Subcutaneous abdominal adipose tissue (tissue), 5 donors: ENCODE measurements around the gene REXO5.

ENCODE experiments used
- H3K27ac ChIP-seq: one replicate; pipeline ENCODE4 v1.7.0; 2013; ENCODE audit warnings: low read depth, mild to moderate bottlenecking, inconsistent platforms, low read length, moderate library complexity
- H3K27me3 ChIP-seq, 5 donors: one replicate each; pipeline ENCODE4 v1.7.0; 2013; ENCODE audit warnings: low read length in 5 of 5, inconsistent platforms in 1 of 5; ENCODE audit not compliant: control insufficient read depth in 5 of 5, insufficient read depth in 4 of 5
- H3K36me3 ChIP-seq, 5 donors: one replicate each; pipeline ENCODE4 v1.7.0; 2013; ENCODE audit warnings: low read length in 5 of 5; ENCODE audit not compliant: control insufficient read depth in 5 of 5, insufficient read depth in 5 of 5
- H3K4me1 ChIP-seq, 5 donors: one replicate each; pipeline ENCODE4 v1.7.0; 2013; ENCODE audit warnings: low read length in 5 of 5, mild to moderate bottlenecking in 3 of 5, moderate library complexity in 1 of 5; ENCODE audit not compliant: control insufficient read depth in 5 of 5, insufficient read depth in 5 of 5
- H3K4me3 ChIP-seq, 5 donors: one replicate each; pipeline ENCODE4 v1.7.0; 2013; ENCODE audit warnings: low read length in 5 of 5, low read depth in 1 of 5
- H3K9ac ChIP-seq, 5 donors: one replicate each; pipeline ENCODE4 v1.7.0; 2013; ENCODE audit warnings: low read length in 5 of 5, mild to moderate bottlenecking in 4 of 5, moderate library complexity in 3 of 5
- H3K9me3 ChIP-seq, 5 donors: one replicate each; pipeline ENCODE4 v1.7.0; 2013; ENCODE audit warnings: low read length in 5 of 5; ENCODE audit not compliant: control insufficient read depth in 5 of 5
- donor health status: healthy.
- donor health status: healthy.
- donor health status: healthy.
- donor health status: healthy.
- donor health status: healthy.

REXO5 gene

GRCh38 chr16:20767577-20767976 is 38.8 kb upstream of the REXO5 start:
- Histone ChIP-seq H3K36me3 (no peaks in the 10 kb centered on the region), H3K27me3 (no peaks in the 10 kb centered on the region), H3K4me1 (peaks cover 0 to 3% (median 3%) of the 10 kb centered on the region in 5 donors), H3K9ac (no peak overlapping the region), H3K27ac (no peak overlapping the region), H3K9me3 (no peaks in the 10 kb centered on the region), H3K4me3 (no peak overlapping the region)

GRCh38 chr16:20768121-20768520 is 38.2 kb upstream of the REXO5 start:
- Histone ChIP-seq H3K27me3 (no peaks in the 10 kb centered on the region), H3K4me1 (peaks cover 0 to 3% (median 2%) of the 10 kb centered on the region in 5 donors), H3K4me3 (no peak overlapping the region), H3K36me3 (no peaks in the 10 kb centered on the region), H3K27ac (no peak overlapping the region), H3K9me3 (no peaks in the 10 kb centered on the region), H3K9ac (no peak overlapping the region)

DNA sequence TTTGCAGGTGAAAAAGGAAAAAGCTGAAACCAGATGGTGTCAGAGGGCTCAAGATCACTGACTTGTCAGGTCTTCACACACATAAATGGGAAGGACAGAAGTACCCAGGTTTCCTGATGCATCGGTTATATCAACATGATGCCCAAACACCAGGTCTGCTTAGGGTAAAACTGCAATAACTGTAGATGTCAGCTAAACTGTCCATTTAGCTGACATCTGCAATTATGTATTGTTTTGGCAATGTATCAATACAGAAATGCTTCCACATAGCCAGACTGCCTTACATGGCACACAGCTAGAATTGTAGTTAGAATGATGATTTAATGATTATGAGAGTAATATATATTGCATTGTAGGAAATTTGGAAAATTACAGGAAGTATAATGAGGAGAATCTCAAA is 37.5 kb upstream of the REXO5 start:
- H3K27me3 ChIP-seq, result no peaks in the 10 kb centered on the region
- no peak overlapping the region for H3K27ac ChIP-seq
- no peaks in the 10 kb centered on the region for H3K36me3 ChIP-seq
- peaks cover 0 to 3% (median 0%) of the 10 kb centered on the region in 5 donors for H3K4me1 ChIP-seq
- H3K9ac ChIP-seq, result no peak overlapping the region
- H3K4me3 ChIP-seq, result no peak overlapping the region
- no peaks in the 10 kb centered on the region for H3K9me3 ChIP-seq

DNA sequence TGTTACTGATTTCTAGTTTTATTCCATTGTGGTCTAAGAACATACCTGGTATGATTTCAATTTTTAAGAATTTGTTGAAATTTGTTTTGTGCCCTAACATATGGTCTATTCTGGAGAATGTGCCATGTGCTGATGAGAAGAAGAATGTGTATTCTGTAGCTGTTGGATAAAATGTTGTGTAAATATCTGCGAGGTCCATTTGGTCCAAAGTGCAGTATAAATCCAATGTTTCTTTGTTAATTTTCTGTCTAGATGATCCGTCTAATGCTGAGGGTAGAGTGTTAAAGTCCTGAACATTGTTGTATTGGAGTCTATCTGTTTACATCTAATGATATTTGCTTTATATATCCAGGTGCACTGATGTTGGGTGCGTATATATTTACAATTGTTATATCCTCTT is 32.6 kb upstream of the REXO5 start:
- H3K9me3 ChIP-seq, result no peaks in the 10 kb centered on the region
- no peak overlapping the region for H3K27ac ChIP-seq
- no peaks in the 10 kb centered on the region for H3K27me3 ChIP-seq
- H3K4me3 ChIP-seq, result no peak overlapping the region
- no peaks in the 10 kb centered on the region for H3K4me1 ChIP-seq
- no peak overlapping the region for H3K9ac ChIP-seq
- H3K36me3 ChIP-seq, result peaks cover 0 to 5% (median 0%) of the 10 kb centered on the region in 5 donors

DNA sequence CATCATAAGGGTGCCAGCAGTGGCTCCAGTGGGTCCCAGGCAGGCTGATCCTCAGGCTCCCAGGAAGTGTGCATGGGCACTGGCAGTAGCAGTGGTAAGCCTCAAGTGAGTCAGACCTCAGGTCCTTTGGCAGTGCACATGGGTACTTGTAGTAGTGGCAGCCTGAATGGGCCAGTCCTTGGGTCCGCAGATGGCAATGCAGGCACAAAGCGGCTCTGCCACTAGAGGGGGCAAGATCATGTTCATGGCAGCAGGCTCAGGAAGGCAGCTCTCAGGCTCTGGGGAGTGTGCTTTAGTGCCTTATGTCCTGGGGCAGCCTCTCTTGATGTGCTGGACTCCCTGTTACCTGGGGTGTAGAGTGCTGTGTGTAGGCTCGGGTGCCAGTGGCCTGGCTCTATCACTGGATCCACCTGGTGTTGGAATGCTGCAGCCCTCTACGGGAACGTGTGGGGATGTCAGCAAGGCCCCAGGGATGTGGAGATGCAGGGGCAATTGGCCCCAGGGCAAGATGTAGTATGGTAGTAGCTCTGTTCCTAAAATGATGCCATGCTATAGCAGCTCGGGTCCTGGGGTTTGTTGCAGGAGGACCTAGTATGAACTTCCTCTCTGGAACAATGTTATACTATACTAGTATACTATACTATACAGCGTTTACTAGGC is 31.5 kb upstream of the REXO5 start:
- H3K36me3 ChIP-seq, result peaks cover 0 to 8% (median 3%) of the 10 kb centered on the region in 5 donors
- no peaks in the 10 kb centered on the region for H3K4me1 ChIP-seq
- H3K27me3 ChIP-seq, result no peaks in the 10 kb centered on the region
- H3K27ac ChIP-seq, result no peak overlapping the region
- no peaks in the 10 kb centered on the region for H3K9me3 ChIP-seq
- H3K9ac ChIP-seq, result no peak overlapping the region
- no peak overlapping the region for H3K4me3 ChIP-seq

DNA sequence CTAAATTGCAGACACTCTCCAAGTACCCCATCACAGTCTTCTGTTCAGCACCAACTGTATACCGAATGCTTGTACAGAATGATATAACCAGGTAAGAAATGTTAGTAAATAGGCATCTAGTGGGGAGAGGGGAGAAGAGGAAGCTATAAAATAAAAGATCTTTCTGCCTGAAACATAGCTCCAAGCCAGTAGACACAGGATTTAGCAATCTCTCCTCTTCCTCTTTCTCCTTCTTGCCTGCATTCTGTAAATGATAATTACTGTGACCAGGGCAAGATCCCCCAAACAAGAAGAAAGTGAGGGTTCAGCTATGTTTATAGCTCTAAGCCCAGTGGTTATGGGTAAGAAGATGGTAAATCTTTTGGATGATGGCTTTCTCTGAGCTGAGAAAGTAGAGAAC is 24.6 kb upstream of the REXO5 start:
- H3K27me3 ChIP-seq, result no peaks in the 10 kb centered on the region
- H3K9ac ChIP-seq, result no peak overlapping the region
- no peak overlapping the region for H3K4me3 ChIP-seq
- H3K27ac ChIP-seq, result no peak overlapping the region
- no peaks in the 10 kb centered on the region for H3K4me1 ChIP-seq
- peaks cover 0 to 4% (median 0%) of the 10 kb centered on the region in 5 donors for H3K9me3 ChIP-seq
- peaks cover 0 to 21% (median 4%) of the 10 kb centered on the region in 5 donors for H3K36me3 ChIP-seq

DNA sequence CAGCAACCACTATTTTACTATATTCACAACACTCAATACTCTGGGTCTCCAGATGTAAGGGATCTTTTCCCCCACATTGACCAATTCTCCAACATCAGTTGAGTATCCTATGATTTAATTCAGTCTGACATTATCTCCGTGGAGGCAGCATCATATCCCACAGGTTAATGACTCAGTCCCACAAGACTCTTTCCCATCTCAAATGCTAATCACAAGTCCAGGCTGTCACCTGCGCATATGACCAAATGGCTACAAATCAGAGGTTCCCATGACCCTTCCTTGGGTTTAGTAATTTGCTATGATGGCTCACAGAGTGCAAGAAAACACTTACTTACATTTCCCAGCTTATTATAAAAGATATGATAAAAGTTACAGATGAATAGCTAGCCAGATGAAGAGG is 23.9 kb upstream of the REXO5 start:
- H3K4me3 ChIP-seq, result no peak overlapping the region
- no peak overlapping the region for H3K27ac ChIP-seq
- H3K4me1 ChIP-seq, result no peaks in the 10 kb centered on the region
- H3K9ac ChIP-seq, result no peak overlapping the region
- H3K27me3 ChIP-seq, result no peaks in the 10 kb centered on the region
- peaks cover 0 to 4% (median 0%) of the 10 kb centered on the region in 5 donors for H3K9me3 ChIP-seq
- peaks cover 0 to 18% (median 4%) of the 10 kb centered on the region in 5 donors for H3K36me3 ChIP-seq

- H3K9me3 ChIP-seq, result peaks cover 0 to 4% (median 0%) of the 10 kb centered on the region in 5 donors
- H3K9ac ChIP-seq, result no peak overlapping the region
- no peaks in the 10 kb centered on the region for H3K4me1 ChIP-seq
- H3K36me3 ChIP-seq, result peaks cover 0 to 15% (median 4%) of the 10 kb centered on the region in 5 donors
- H3K4me3 ChIP-seq, result no peak overlapping the region
- no peak overlapping the region for H3K27ac ChIP-seq
- H3K27me3 ChIP-seq, result no peaks in the 10 kb centered on the region
Measured at GRCh38 chr16:20784204-20784603, 22.1 kb upstream of the REXO5 start.

GRCh38 chr16:20789130-20789529 is 17.2 kb upstream of the REXO5 start:
- Histone ChIP-seq H3K4me1 (no peaks in the 10 kb centered on the region), H3K4me3 (no peak overlapping the region), H3K9ac (no peak overlapping the region), H3K36me3 (no peaks in the 10 kb centered on the region), H3K9me3 (peaks cover 0 to 3% (median 0%) of the 10 kb centered on the region in 5 donors), H3K27me3 (no peaks in the 10 kb centered on the region), H3K27ac (no peak overlapping the region)

DNA sequence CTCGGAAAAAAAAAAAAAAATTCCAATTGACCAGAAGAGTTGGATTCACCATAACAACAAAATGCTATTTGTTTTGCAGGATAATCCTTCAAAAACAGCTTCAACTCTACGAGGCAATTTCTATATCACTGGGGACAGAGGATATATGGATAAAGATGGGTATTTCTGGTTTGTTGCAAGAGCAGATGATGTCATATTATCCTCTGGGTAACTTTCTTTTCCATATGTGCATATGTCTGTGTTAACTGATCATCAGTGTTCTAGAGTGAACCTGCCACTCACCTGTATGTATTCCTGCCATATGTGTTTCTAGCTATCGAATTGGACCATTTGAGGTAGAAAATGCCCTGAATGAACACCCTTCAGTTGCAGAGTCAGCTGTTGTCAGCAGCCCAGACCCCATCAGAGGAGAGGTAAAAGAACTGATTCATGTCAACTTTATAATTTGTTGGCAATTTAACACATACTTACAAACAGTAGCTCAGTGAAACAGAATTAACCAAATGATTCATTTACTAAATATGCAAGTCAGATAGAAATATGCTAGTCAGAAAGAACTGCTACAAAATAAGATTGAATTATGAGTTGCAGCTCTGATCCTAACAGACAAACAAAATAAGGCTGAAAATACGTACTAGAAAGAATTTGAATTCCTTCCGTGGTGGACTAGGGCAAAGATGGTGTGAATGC is 14.3 kb upstream of the REXO5 start:
- H3K4me3 ChIP-seq, result no peak overlapping the region
- no peak overlapping the region for H3K9ac ChIP-seq
- H3K36me3 ChIP-seq, result peaks cover 0 to 12% (median 3%) of the 10 kb centered on the region in 5 donors
- no peaks in the 10 kb centered on the region for H3K27me3 ChIP-seq
- no peaks in the 10 kb centered on the region for H3K4me1 ChIP-seq
- H3K27ac ChIP-seq, result no peak overlapping the region
- H3K9me3 ChIP-seq, result no peaks in the 10 kb centered on the region
